ENCODE measurements around the gene GALNTL6. TPM values are rescaled to one million over a fixed set of nuclear protein-coding genes. Genes with fewer than 3 reads are reported as not detected.

GALNTL6 gene
- total and polyA plus RNA-seq, 2 experiments from 2014 or later = 0.38 to 0.40 TPM

DNA sequence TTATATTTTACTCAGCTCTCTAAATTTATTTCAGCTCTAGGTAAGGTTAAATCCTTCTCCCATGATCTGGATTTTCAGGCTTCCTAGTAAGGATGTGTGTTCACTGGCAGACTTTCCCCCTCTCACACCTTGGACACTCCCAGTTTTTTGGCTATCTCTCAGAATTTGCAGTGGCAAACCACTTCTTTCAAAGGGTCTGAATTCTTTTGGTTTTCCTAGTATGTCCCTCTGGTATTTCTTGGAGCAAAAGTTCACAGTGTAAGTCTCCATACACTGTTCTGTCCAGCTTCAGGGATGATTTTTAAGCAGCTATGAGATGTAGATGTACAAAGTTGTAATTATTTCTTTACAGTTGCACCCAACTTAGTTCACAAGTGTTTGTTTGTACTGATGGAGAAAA, 701.6 kb downstream of the GALNTL6 start (continued):
- TF ChIP-seq, protein P1, sequence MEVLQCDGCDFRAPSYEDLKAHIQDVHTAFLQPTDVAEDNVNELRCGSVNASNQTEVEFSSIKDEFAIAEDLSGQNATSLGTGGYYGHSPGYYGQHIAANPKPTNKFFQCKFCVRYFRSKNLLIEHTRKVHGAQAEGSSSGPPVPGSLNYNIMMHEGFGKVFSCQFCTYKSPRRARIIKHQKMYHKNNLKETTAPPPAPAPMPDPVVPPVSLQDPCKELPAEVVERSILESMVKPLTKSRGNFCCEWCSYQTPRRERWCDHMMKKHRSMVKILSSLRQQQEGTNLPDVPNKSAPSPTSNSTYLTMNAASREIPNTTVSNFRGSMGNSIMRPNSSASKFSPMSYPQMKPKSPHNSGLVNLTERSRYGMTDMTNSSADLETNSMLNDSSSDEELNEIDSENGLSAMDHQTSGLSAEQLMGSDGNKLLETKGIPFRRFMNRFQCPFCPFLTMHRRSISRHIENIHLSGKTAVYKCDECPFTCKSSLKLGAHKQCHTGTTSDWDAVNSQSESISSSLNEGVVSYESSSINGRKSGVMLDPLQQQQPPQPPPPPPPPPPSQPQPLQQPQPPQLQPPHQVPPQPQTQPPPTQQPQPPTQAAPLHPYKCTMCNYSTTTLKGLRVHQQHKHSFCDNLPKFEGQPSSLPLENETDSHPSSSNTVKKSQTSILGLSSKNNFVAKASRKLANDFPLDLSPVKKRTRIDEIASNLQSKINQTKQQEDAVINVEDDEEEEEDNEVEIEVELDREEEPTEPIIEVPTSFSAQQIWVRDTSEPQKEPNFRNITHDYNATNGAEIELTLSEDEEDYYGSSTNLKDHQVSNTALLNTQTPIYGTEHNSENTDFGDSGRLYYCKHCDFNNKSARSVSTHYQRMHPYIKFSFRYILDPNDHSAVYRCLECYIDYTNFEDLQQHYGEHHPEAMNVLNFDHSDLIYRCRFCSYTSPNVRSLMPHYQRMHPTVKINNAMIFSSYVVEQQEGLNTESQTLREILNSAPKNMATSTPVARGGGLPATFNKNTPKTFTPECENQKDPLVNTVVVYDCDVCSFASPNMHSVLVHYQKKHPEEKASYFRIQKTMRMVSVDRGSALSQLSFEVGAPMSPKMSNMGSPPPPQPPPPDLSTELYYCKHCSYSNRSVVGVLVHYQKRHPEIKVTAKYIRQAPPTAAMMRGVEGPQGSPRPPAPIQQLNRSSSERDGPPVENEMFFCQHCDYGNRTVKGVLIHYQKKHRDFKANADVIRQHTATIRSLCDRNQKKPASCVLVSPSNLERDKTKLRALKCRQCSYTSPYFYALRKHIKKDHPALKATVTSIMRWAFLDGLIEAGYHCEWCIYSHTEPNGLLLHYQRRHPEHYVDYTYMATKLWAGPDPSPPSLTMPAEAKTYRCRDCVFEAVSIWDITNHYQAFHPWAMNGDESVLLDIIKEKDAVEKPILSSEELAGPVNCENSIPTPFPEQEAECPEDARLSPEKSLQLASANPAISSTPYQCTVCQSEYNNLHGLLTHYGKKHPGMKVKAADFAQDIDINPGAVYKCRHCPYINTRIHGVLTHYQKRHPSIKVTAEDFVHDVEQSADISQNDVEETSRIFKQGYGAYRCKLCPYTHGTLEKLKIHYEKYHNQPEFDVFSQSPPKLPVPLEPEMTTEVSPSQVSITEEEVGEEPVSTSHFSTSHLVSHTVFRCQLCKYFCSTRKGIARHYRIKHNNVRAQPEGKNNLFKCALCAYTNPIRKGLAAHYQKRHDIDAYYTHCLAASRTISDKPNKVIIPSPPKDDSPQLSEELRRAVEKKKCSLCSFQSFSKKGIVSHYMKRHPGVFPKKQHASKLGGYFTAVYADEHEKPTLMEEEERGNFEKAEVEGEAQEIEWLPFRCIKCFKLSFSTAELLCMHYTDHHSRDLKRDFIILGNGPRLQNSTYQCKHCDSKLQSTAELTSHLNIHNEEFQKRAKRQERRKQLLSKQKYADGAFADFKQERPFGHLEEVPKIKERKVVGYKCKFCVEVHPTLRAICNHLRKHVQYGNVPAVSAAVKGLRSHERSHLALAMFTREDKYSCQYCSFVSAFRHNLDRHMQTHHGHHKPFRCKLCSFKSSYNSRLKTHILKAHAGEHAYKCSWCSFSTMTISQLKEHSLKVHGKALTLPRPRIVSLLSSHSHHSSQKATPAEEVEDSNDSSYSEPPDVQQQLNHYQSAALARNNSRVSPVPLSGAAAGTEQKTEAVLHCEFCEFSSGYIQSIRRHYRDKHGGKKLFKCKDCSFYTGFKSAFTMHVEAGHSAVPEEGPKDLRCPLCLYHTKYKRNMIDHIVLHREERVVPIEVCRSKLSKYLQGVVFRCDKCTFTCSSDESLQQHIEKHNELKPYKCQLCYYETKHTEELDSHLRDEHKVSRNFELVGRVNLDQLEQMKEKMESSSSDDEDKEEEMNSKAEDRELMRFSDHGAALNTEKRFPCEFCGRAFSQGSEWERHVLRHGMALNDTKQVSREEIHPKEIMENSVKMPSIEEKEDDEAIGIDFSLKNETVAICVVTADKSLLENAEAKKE (CRISPR knock-in tag; IDR thresholded peaks at IDR 0.05) = no peak
- TF ChIP-seq NANOG (IDR thresholded peaks at IDR 0.05; ENCODE audit: borderline replicate concordance) (no peak), EZH2phosphoT487 (IDR thresholded peaks at IDR 0.05; ENCODE audit: unreplicated experiment) (no peak), ZNF114 (CRISPR knock-in tag; IDR thresholded peaks at IDR 0.05) (no peak), POLR2AphosphoS5 (IDR thresholded peaks at IDR 0.05; ENCODE audit: low read depth) (no peak), EZH2 (IDR thresholded peaks at IDR 0.05; ENCODE audit: low read depth, unreplicated experiment) (no peak), JUNB (IDR thresholded peaks at IDR 0.05; ENCODE audit: unreplicated experiment) (no peak), CREB1 (CRISPR knock-in tag; IDR thresholded peaks at IDR 0.05; ENCODE audit: low read depth) (no peak)
- TF ChIP-seq, protein P2, sequence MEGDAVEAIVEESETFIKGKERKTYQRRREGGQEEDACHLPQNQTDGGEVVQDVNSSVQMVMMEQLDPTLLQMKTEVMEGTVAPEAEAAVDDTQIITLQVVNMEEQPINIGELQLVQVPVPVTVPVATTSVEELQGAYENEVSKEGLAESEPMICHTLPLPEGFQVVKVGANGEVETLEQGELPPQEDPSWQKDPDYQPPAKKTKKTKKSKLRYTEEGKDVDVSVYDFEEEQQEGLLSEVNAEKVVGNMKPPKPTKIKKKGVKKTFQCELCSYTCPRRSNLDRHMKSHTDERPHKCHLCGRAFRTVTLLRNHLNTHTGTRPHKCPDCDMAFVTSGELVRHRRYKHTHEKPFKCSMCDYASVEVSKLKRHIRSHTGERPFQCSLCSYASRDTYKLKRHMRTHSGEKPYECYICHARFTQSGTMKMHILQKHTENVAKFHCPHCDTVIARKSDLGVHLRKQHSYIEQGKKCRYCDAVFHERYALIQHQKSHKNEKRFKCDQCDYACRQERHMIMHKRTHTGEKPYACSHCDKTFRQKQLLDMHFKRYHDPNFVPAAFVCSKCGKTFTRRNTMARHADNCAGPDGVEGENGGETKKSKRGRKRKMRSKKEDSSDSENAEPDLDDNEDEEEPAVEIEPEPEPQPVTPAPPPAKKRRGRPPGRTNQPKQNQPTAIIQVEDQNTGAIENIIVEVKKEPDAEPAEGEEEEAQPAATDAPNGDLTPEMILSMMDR (conservative IDR thresholded peaks at IDR 0.05; ENCODE audit: low read depth in 2 of 2) = no peak
- TF ChIP-seq, protein P3, sequence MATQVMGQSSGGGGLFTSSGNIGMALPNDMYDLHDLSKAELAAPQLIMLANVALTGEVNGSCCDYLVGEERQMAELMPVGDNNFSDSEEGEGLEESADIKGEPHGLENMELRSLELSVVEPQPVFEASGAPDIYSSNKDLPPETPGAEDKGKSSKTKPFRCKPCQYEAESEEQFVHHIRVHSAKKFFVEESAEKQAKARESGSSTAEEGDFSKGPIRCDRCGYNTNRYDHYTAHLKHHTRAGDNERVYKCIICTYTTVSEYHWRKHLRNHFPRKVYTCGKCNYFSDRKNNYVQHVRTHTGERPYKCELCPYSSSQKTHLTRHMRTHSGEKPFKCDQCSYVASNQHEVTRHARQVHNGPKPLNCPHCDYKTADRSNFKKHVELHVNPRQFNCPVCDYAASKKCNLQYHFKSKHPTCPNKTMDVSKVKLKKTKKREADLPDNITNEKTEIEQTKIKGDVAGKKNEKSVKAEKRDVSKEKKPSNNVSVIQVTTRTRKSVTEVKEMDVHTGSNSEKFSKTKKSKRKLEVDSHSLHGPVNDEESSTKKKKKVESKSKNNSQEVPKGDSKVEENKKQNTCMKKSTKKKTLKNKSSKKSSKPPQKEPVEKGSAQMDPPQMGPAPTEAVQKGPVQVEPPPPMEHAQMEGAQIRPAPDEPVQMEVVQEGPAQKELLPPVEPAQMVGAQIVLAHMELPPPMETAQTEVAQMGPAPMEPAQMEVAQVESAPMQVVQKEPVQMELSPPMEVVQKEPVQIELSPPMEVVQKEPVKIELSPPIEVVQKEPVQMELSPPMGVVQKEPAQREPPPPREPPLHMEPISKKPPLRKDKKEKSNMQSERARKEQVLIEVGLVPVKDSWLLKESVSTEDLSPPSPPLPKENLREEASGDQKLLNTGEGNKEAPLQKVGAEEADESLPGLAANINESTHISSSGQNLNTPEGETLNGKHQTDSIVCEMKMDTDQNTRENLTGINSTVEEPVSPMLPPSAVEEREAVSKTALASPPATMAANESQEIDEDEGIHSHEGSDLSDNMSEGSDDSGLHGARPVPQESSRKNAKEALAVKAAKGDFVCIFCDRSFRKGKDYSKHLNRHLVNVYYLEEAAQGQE (IDR thresholded peaks at IDR 0.05; ENCODE audit: unreplicated experiment) = no peak
